NB4 (cell line): ENCODE measurements around the gene ADH1B.

Experiments used
- CTCF ChIP-seq: IDR thresholded peaks from one replicate; pipeline ENCODE4 v1.5.1; 2012; ENCODE audit warnings: low read depth, low read length
- MAX ChIP-seq: IDR thresholded peaks from 2 replicates; pipeline ENCODE4 v1.6.1; 2011; ENCODE audit warnings: low read depth, low read length
- POLR2A ChIP-seq: IDR thresholded peaks from 2 replicates; pipeline ENCODE4 v1.6.1; 2011; ENCODE audit warnings: mild to moderate bottlenecking; ENCODE audit not compliant: insufficient read length; ENCODE audit errors: extremely low read depth

- no peak for TF ChIP-seq CTCF
- no peak for TF ChIP-seq POLR2A
- TF ChIP-seq MAX: no peak
Measured at GRCh38 chr4:99315839-99316238, 5.4 kb downstream of the ADH1B start.
